ACC112 (cell line): ENCODE measurements around the gene ANAPC2.

Experiments used
- H2AFZ ChIP-seq: fragments of 200-600 bp; sonication (generic); one replicate; pipeline ENCODE4 v1.6.0; 2017; ENCODE audit warnings: antibody characterized with exemption, low read length; ENCODE audit not compliant: unreplicated experiment
- H3K27ac ChIP-seq: fragments of 200-600 bp; sonication (generic); 2 replicates; pipeline ENCODE4 v1.5.1; 2014; ENCODE audit warnings: low read depth, mild to moderate bottlenecking, antibody characterized with exemption, low read length, moderate library complexity
- H3K27me3 ChIP-seq: fragments of 200-600 bp; sonication (generic); 2 replicates; pipeline ENCODE4 v1.6.1; 2014; ENCODE audit warnings: mild to moderate bottlenecking, antibody characterized with exemption, low read length, moderate library complexity, mixed read lengths; ENCODE audit not compliant: insufficient read depth
- H3K36me3 ChIP-seq: fragments of 200-600 bp; sonication (generic); 2 replicates; pipeline ENCODE4 v1.6.1; 2016; ENCODE audit warnings: mild to moderate bottlenecking, antibody characterized with exemption, low read length, moderate library complexity, mixed read lengths; ENCODE audit not compliant: insufficient read depth
- H3K4me1 ChIP-seq: fragments of 200-600 bp; sonication (generic); one replicate; pipeline ENCODE4 v1.6.1; 2016; ENCODE audit warnings: low read length, mixed read lengths; ENCODE audit not compliant: insufficient read depth, unreplicated experiment, control insufficient read depth
- H3K4me3 ChIP-seq: fragments of 200-600 bp; sonication (generic); 2 replicates; pipeline ENCODE4 v1.5.1; 2014; ENCODE audit warnings: mild to moderate bottlenecking, low read depth, low read length
- H3K79me2 ChIP-seq: fragments of 200-600 bp; sonication (generic); one replicate; pipeline ENCODE4 v1.6.0; 2016; ENCODE audit warnings: low read length; ENCODE audit not compliant: control insufficient read depth, unreplicated experiment, insufficient read depth

The ANAPC2 gene

GRCh38 chr9:137170486-137171148, 17.7 kb downstream of the ANAPC2 start:
- Histone ChIP-seq H3K4me3 (no peak overlapping the region), H3K36me3 (no peaks in the 10 kb centered on the region), H3K79me2 (no peaks in the 10 kb centered on the region), H3K27ac (no peak overlapping the region), H3K27me3 (peaks cover 52% of the 10 kb centered on the region), H3K4me1 (peaks cover 3% of the 10 kb centered on the region), H2AFZ (no peak overlapping the region)

DNA sequence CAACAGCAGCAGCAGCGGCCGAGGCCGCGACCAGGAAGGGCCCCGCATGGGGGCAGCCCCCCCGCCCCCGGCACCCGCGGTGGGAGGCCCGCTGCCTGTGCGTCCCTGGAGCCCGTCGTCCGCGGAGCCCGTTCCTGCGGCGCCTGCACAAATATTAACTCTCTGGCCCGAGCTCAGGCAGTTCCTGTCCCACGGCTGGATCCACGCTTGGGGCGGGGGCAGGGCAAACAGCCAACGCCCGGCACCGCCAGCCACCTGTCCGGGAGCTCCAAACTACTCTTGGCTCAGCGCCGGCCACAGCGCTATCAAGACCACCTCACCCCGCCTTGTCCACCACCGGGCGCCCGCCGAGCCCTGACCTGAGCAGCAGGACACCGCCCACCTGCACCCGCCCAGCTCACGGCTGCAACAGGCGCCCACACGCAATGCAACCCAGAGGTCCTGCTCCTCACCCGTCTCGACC, 18.4 kb downstream of the ANAPC2 start, which contains the start of gene LRRC26:
LRRC26 (minus strand) TSS at position 156 of the 463 bp plus-strand sequence; CDS start at position 48, 108 bp downstream.
- Histone ChIP-seq H3K27ac (no peak within 1 kb of the TSS), H3K4me1 (peaks cover 3% of the 10 kb centered on the region), H3K4me3 (peak within 1 kb of the TSS; percentile 62), H3K36me3 (no peaks in the 10 kb centered on the region), H2AFZ (no peak within 1 kb of the TSS), H3K79me2 (no peaks in the 10 kb centered on the region), H3K27me3 (peaks cover 59% of the 10 kb centered on the region)

GRCh38 chr9:137168904-137169856, 19.2 kb downstream of the ANAPC2 start:
- Histone ChIP-seq H3K4me1 (peaks cover 3% of the 10 kb centered on the region), H3K79me2 (no peaks in the 10 kb centered on the region), H3K4me3 (peak overlapping the region; percentile 62), H3K27me3 (peaks cover 67% of the 10 kb centered on the region), H3K27ac (no peak overlapping the region), H3K36me3 (no peaks in the 10 kb centered on the region), H2AFZ (no peak overlapping the region)

GRCh38 chr9:137168573-137168903, 19.8 kb downstream of the ANAPC2 start:
- H3K36me3 ChIP-seq: no peaks in the 10 kb centered on the region
- H3K4me1 ChIP-seq: peaks cover 3% of the 10 kb centered on the region
- H3K4me3 ChIP-seq: peak overlapping the region; percentile 62
- peaks cover 73% of the 10 kb centered on the region for H3K27me3 ChIP-seq
- H3K27ac ChIP-seq: no peak overlapping the region
- no peaks in the 10 kb centered on the region for H3K79me2 ChIP-seq
- H2AFZ ChIP-seq: no peak overlapping the region

DNA sequence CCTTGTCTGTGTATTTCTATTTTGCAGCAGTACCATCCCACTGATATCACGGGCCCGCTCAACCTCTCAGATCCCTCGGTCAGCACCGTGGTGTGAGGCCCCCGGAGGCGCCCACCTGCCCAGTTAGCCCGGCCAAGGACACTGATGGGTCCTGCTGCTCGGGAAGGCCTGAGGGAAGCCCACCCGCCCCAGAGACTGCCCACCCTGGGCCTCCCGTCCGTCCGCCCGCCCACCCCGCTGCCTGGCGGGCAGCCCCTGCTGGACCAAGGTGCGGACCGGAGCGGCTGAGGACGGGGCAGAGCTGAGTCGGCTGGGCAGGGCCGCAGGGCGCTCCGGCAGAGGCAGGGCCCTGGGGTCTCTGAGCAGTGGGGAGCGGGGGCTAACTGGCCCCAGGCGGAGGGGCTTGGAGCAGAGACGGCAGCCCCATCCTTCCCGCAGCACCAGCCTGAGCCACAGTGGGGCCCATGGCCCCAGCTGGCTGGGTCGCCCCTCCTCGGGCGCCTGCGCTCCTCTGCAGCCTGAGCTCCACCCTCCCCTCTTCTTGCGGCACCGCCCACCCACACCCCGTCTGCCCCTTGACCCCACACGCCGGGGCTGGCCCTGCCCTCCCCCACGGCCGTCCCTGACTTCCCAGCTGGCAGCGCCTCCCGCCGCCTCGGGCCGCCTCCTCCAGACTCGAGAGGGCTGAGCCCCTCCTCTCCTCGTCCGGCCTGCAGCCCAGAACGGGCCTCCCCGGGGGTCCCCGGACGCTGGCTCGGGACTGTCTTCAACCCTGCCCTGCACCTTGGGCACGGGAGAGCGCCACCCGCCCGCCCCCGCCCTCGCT, 20.4 kb downstream of the ANAPC2 start:
- Histone ChIP-seq H3K79me2 (no peaks in the 10 kb centered on the region), H3K27me3 (peaks cover 79% of the 10 kb centered on the region), H3K36me3 (no peaks in the 10 kb centered on the region), H3K4me3 (peak overlapping the region; percentile 40; the same call in 1 of the 2 replicates), H3K4me1 (peaks cover 3% of the 10 kb centered on the region), H3K27ac (no peak overlapping the region), H2AFZ (no peak overlapping the region)

DNA sequence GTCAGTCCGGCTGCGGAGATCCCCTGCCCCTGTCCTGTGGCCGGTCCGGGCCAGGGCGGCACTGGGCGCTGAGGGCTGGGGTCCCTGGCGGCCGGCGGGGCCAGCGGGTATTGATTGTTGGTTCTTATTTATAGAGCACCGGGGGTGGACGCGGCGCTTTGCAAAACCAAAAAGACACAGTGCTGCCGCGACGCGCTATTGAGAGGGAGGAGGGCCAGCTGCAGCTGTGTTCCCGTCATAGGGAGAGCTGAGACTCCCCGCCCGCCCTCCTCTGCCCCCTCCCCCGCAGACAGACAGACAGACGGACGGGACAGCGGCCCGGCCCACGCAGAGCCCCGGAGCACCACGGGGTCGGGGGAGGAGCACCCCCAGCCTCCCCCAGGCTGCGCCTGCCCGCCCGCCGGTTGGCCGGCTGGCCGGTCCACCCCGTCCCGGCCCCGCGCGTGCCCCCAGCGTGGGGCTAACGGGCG, 21.0 kb downstream of the ANAPC2 start:
- H3K36me3 ChIP-seq: no peaks in the 10 kb centered on the region
- peaks cover 85% of the 10 kb centered on the region for H3K27me3 ChIP-seq
- no peak overlapping the region for H3K4me3 ChIP-seq
- H3K27ac ChIP-seq: no peak overlapping the region
- H3K4me1 ChIP-seq: peaks cover 3% of the 10 kb centered on the region
- no peaks in the 10 kb centered on the region for H3K79me2 ChIP-seq
- no peak overlapping the region for H2AFZ ChIP-seq

- H3K4me3 ChIP-seq: no peak overlapping the region
Observed at GRCh38 chr9:137166380-137167229, 21.8 kb downstream of the ANAPC2 start.

GRCh38 chr9:137165250-137165836, 23.0 kb downstream of the ANAPC2 start:
- Histone ChIP-seq H3K36me3 (no peaks in the 10 kb centered on the region), H3K27me3 (peaks cover 98% of the 10 kb centered on the region), H2AFZ (no peak overlapping the region), H3K4me3 (no peak overlapping the region), H3K4me1 (peaks cover 3% of the 10 kb centered on the region), H3K27ac (no peak overlapping the region), H3K79me2 (no peaks in the 10 kb centered on the region)

More at GRCh38 chr9:137166380-137167229, 21.8 kb downstream of the ANAPC2 start:
- H3K27me3 ChIP-seq: peaks cover 93% of the 10 kb centered on the region
- no peaks in the 10 kb centered on the region for H3K36me3 ChIP-seq
- no peak overlapping the region for H2AFZ ChIP-seq
- H3K79me2 ChIP-seq: no peaks in the 10 kb centered on the region
- H3K4me1 ChIP-seq: peaks cover 3% of the 10 kb centered on the region
- no peak overlapping the region for H3K27ac ChIP-seq

- H3K79me2 ChIP-seq: no peaks in the 10 kb centered on the region
- H3K4me3 ChIP-seq: no peak overlapping the region
- H2AFZ ChIP-seq: no peak overlapping the region
- no peaks in the 10 kb centered on the region for H3K36me3 ChIP-seq
- no peak overlapping the region for H3K27ac ChIP-seq
- H3K4me1 ChIP-seq: peaks cover 3% of the 10 kb centered on the region
- H3K27me3 ChIP-seq: peaks cover 97% of the 10 kb centered on the region
Observed at GRCh38 chr9:137164370-137165249, 23.8 kb downstream of the ANAPC2 start.
